NB4 (cell line): ENCODE results near the gene VAV3.

Source experiments
- DNase-seq: peaks from one replicate; pipeline ENCODE4 v3.0.0; 2010; ENCODE audit warnings: low read depth
- H3K4me3 ChIP-seq: one replicate; pipeline ENCODE4 v1.5.1; 2011; ENCODE audit warnings: mild to moderate bottlenecking, low read depth, low read length, moderate library complexity
- MAX ChIP-seq: IDR thresholded peaks from 2 replicates; pipeline ENCODE4 v1.6.1; 2011; ENCODE audit warnings: low read depth, low read length
- MYC ChIP-seq: IDR thresholded peaks from 2 replicates; pipeline ENCODE4 v1.6.1; 2011; ENCODE audit warnings: low read depth, low read length
- POLR2A ChIP-seq: IDR thresholded peaks from 2 replicates; pipeline ENCODE4 v1.6.1; 2011; ENCODE audit warnings: mild to moderate bottlenecking; ENCODE audit not compliant: insufficient read length; ENCODE audit errors: extremely low read depth
- TF ChIP-seq, protein P1 (sequence below): IDR thresholded peaks from one replicate; pipeline ENCODE4 v1.5.1; 2012; ENCODE audit warnings: low read depth, low read length

Gene VAV3

DNA sequence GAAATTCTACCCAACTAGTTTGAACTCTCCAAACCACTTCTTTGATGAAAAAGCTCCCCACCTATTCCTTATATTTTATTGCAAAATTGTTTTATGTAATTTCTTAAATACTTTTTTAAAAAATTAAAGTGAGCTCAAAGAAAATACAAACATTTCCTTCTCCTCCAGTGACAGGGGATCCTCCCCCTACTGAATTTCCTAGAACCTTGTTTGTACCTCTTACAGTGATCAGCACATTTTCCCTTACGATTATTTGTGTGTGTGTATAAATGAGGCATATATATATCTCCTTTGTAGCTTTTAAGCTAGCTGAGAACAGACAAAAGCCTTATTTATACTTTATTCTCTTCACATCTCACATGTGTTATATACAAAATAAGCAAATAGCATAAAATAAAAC lies 44.4 kb downstream of the VAV3 start:
- H3K4me3 ChIP-seq = no peak overlapping the region
- DNase-seq = no peak
- TF ChIP-seq POLR2A (no peak), MYC (no peak), MAX (no peak)
- TF ChIP-seq, protein P1, sequence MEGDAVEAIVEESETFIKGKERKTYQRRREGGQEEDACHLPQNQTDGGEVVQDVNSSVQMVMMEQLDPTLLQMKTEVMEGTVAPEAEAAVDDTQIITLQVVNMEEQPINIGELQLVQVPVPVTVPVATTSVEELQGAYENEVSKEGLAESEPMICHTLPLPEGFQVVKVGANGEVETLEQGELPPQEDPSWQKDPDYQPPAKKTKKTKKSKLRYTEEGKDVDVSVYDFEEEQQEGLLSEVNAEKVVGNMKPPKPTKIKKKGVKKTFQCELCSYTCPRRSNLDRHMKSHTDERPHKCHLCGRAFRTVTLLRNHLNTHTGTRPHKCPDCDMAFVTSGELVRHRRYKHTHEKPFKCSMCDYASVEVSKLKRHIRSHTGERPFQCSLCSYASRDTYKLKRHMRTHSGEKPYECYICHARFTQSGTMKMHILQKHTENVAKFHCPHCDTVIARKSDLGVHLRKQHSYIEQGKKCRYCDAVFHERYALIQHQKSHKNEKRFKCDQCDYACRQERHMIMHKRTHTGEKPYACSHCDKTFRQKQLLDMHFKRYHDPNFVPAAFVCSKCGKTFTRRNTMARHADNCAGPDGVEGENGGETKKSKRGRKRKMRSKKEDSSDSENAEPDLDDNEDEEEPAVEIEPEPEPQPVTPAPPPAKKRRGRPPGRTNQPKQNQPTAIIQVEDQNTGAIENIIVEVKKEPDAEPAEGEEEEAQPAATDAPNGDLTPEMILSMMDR = no peak

DNA sequence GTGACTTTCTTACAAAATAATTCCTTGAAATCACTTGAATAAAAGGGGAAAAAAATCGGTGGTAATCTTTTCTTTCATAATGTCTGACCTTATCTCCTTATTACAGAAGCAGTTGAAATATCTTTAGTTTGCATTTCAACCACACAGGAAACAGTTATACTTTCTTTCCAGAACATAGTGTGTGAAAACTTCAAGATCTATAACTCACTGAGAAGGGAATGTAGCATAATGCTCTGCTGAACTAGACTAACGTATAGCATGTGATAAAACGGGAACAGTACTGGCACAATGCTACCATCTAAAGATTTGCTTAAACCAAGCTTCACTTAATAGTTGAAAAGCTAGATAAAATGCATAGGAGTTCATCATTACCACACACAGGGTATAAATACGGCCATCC lies 45.0 kb downstream of the VAV3 start:
- DNase-seq = peak; percentile 54
- H3K4me3 ChIP-seq = no peak overlapping the region
- no peak for TF ChIP-seq POLR2A
- TF ChIP-seq, protein P1 = no peak
- no peak for TF ChIP-seq MAX
- no peak for TF ChIP-seq MYC

DNA sequence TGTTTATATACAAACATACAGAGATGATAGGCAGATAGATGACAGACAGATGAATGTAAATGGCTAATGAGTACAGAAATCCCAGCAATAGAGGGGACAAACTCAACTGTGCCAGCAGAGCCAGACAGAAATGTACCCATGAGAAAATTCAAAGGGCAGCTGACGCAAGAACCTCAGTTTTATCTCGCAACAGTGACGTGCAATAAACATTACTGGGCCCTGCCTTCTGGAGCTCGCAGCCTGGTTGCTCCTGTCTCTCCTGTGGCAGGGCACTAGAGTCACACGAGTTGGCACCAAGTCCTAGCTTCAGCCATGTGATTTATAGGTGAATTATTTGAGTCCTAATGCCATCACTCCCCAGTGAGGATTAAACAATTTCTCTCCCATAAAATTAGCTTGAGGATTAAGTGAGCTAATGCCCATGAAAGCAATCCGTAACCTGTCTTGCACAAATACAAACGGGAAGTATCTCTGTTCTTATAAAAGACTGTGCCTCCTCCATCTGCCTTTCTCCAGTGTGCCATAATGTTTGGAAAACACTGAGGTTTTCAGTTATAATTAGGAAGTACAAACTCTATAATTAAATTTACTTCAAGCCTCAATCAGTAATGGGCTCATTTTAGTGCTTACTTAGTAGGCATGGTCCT lies 50.7 kb downstream of the VAV3 start:
- no peak for TF ChIP-seq MAX
- TF ChIP-seq MYC = no peak
- TF ChIP-seq, protein P1 = no peak
- TF ChIP-seq POLR2A = no peak
- DNase-seq = peak; percentile 67

DNA sequence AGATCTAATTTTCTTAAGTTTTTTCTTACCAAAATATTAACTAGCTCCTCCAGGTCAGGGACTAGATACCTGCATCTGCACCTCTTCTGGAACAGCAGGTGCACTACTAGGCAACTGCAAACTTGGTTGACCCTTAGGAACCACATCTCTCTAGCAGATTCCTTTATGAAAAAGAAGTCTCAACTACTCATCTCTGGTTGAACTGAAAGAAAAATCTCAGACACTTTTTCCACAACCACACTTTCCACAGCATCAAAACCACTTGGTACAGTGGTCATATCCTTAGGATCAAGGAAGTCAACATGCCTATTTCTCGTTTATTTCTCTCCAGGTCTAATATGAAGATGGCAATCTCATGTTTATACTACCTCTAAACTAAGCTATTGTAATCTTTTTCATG lies 52.3 kb downstream of the VAV3 start:
- H3K4me3 ChIP-seq = no peak overlapping the region
- TF ChIP-seq POLR2A (no peak), MYC (no peak), MAX (no peak)
- TF ChIP-seq, protein P1 = no peak
- DNase-seq = no peak

More for the DNA sequence above, 50.7 kb downstream of the VAV3 start:
- no peak overlapping the region for H3K4me3 ChIP-seq

- DNase-seq = peak; percentile 74
- no peak for TF ChIP-seq MYC
- no peak for TF ChIP-seq POLR2A
- TF ChIP-seq MAX = no peak
- TF ChIP-seq, protein P1 = no peak
- no peak overlapping the region for H3K4me3 ChIP-seq
Measured at GRCh38 chr1:107900090-107900945, 64.7 kb downstream of the VAV3 start.
